NCI-H2196 treated with DMSO at 0.1 percent for 48 hours (cell line): ENCODE results near the gene RWDD3.

ENCODE experiments used
- DNase-seq: peaks from one replicate; lab custom pipeline; 2025; ENCODE audit not compliant: unreplicated experiment; lab: John Stamatoyannopoulos, UW

The RWDD3 gene

DNA sequence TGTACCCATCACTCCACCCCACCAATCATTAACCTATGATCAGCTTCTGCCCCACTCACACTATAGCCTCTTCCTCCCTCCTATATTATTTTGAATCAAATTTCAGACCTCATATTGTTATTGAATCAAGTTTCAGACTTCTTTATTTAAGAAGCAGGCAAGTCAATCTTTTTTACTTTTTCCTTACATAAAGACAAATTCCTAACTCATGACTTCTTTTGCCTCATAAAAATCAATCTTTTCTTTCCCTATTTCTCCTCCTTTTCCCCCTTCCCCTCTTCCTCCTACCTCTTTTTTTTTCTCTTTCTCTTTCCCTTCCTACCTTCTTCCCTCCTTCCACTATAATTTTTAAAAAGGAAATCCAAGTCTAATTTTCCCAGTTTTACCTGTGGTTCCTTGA, 4.3 kb upstream of the RWDD3 start:
- no peak for DNase-seq

DNA sequence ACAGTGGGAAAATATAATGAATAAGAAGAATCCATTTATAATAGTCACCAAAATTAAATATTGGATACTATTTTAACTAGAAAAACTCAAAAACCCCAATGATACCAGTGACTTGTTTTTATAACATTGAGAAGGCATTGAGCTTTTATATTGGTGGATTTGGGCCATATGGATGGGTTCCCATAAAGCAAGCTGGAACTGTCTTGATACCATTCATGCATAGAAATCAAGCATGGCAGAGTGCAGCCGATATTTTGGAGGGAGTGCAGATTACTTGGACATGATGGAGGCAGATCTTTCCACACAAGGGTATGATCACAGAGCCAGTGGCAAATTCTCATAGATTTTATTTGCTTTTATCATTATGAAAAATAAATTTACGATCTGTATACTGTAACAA, 3.8 kb upstream of the RWDD3 start:
- no peak for DNase-seq

GRCh38 chr1:95230768-95231191, 3.2 kb upstream of the RWDD3 start:
- no peak for DNase-seq

- DNase-seq: no peak
These were observed 1.2 kb upstream of the RWDD3 start for GRCh38 chr1:95232646-95233318.

GRCh38 chr1:95233319-95233736, 682 bp upstream of the RWDD3 start:
- no peak for DNase-seq

- DNase-seq: no peak
These were observed 3.0 kb downstream of the RWDD3 start for GRCh38 chr1:95236784-95237575.

DNA sequence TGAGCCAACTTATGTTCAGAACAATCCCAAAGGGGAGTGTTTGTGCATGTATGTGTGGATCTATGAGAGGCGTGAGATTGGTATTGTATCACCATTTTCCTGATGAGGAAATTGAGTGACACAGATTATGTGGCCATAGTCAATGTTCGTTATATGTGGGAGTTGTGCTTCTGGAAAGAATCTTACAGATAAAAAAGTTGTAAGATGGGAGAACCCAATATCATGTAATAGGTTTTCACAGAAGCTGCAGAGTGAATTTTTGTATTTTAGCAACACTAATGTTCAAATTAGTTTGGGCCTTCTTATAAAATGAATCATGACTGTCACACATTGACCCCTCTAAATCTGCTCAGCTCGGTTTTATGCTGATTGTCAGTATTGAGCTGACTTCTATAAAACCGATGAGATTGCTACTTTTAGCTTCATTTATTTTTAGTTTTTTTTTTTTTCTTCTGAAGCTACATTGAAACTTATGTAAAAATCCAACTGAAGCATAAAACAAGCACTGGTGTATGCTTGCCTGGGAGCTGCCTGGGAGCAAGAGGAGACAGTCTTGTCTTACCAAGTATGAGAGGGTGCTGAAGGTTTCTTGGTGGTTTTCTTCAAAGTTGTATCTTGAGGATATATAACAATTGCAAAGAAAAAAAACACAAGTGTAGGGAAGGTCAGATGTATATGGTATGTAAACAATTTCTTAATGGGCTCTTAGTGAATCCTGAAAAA, 4.1 kb downstream of the RWDD3 start:
- DNase-seq: no peak

DNA sequence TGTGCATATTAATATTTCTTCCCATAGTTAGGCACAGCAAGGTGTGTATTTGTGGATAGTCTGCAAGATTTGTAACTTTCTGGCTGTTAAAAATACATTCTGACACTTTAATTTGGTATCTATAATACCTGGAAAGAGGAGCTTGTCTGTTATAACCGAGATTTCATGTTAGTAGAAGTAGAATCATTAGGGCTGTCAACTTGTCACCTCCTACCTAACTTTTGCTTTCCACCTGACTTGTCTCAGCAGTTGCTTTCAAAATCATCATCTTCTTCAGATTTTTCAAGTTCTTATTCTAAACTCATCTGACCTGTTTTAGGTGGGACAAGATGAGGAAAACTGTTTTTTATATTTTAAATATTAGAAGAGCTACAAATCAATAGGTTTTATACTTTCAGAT, 11.0 kb downstream of the RWDD3 start:
- DNase-seq: no peak

DNA sequence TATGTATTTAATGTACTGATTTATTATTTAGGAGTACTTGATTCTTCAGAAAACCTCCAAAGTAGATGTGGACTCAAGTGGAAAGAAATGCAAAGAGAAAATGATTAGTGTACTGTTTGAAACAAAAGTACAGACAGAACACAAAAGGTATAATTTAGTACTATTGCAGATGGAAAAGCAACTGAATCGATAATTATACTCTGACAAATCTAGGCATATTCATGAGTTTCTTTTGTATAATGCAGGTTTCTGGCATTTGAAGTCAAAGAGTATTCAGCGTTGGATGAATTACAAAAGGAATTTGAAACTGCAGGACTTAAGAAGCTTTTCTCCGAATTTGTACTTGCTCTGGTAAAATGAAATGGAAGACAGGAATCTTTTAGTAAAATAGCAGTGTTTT, 12.5 kb downstream of the RWDD3 start:
- no peak for DNase-seq

GRCh38 chr1:95247607-95248006, 13.6 kb downstream of the RWDD3 start:
- no peak for DNase-seq

DNA sequence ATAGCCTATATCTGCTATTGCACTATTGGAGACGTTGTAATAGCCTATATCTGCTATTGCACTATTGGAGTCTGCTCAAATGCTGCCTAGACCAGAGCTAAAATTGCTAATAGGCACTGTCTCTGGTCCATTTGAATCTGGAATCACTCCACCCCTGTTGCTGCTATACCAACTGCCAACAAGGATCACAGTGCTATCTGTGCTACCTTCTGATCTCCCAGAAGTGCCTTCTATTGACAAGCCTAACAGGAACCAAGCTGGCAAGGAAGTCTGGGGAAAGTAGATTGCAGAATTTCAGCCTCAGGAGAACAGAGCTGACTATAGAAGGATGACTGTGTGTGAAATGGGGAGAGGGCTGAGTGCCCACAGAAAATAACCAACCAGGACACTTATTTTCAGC, 15.9 kb downstream of the RWDD3 start:
- DNase-seq: no peak

GRCh38 chr1:95252422-95252821, 18.4 kb downstream of the RWDD3 start:
- DNase-seq: no peak

DNA sequence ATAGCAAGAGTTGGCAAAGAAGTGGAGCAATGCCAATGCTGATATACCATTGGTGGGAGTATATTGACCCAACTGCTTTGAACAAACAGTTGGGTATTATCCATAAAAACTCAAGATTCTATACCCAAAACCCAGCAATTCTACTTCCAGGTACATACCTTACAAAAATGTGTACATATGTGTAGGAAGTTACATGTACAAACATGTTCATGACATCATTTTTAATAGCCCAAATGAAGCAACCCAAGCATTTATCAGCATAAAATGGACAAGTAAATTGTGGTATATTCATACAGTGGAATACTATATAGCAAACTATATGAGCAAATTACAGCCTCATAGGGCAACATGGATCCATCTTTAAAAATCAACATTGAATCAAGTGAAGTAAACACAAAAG, 20.9 kb downstream of the RWDD3 start:
- DNase-seq: no peak

GRCh38 chr1:95255826-95256225, 21.8 kb downstream of the RWDD3 start:
- DNase-seq: no peak

- DNase-seq: no peak
These were observed 23.7 kb downstream of the RWDD3 start for GRCh38 chr1:95257758-95258157.

- no peak for DNase-seq
These were observed 25.2 kb downstream of the RWDD3 start for GRCh38 chr1:95259245-95259644.

DNA sequence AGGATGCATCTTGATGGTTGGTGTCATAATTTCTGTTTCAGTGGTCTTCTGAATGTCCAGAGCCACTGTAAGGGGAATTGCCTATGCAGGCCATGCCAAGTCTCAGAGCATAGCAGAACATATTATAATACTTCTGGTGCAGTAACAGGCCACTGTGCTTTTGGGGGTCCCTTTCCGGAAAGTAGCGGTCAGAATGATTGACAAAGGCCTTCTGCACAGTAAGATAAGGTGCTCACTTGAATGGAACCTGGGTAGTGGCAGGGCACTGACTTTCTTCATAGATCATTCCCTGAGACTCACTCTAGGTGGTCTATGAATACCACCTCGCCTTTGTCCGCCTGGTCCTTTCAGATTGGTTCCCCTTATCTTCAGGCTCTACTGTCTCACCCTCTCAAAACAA, 28.9 kb downstream of the RWDD3 start:
- no peak for DNase-seq

DNA sequence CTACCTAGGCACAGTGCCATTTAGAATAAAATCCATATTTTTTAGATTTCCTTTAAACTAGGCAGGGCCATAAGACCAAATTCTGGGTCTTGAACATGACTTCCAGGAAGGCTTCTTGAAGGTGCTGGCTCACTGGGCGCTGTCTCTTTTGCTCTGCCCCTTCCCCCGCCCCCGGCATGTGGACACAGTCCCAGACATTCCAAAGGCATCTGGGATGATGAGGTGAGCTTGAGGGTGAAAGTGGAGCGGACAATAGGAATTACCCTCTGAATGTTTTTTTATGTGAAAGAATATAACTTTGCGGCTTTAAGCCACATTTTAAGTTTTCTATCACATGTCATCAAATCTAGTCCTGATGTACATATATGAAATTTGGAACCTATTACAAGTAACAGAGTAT, 29.4 kb downstream of the RWDD3 start:
- no peak for DNase-seq

GRCh38 chr1:95265106-95265505, 31.1 kb downstream of the RWDD3 start:
- no peak for DNase-seq

- DNase-seq: no peak
These were observed 42.4 kb downstream of the RWDD3 start for GRCh38 chr1:95276429-95276828.

DNA sequence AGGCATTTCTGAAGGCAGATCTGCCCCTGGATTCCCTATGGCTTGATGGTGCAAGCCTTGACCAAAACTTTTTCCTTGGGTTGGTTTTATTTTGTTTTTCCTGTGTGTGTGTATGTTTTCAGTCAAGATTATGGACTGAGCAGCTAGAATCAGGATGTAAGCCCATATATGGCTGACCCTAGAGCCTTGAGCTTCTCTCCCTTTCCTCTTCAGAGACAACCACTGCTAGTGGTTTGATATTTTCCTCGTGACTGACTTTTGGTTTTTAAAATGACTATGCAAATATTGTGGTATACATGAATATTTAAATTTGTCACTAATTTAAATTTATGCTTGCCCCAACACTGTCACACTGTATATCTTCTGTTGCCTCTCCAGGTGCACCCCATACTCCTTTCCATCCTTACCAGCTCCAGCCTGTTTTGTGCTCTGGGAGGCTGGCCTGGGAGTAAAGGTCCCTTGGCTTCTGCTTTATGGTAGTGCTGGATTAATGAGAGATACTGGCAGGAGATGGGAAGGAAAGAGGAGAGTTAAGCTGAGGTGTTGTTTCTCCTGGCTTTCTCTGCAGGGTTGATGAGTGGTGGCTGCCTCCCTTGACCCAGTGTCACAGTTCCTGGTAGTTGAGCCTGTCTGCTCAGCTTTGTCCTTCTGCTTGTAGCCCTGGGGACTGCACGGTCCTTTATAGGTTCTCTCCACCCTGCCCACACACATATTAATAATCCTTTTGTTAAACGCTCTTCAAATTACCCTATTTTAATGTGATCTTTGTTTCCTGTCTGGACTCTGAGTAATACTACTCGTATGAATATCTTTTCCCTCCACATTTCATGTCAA, 44.4 kb downstream of the RWDD3 start:
- no peak for DNase-seq
